GM19035 (cell line): ENCODE results near the gene SPRY1.

ENCODE experiments used
- ATAC-seq: cut with Tn5 transposase; IDR thresholded peaks from one replicate; pipeline ENCODE4 v1.9.1; 2021; ENCODE audit not compliant: unreplicated experiment

The SPRY1 gene

DNA sequence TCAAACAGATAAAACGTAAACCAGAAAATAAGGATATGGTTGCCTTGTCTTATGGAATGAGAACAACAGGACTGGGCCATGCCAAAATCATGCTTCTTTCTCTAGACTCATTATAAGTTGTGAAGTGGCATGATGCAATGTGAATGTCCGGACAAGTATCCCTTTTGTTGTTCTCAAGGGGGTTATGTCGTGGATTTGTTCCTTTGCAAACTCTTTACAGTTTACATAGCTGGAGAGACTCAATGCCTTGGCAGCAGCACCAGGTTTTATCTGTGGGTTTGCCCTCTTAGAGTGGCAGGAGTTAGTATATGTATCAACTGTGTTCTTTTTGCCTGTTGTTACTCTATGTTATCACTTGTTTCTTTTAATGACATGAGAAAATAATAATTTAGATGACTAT lies 41.4 kb downstream of the SPRY1 start:
- ATAC-seq: no peak

DNA sequence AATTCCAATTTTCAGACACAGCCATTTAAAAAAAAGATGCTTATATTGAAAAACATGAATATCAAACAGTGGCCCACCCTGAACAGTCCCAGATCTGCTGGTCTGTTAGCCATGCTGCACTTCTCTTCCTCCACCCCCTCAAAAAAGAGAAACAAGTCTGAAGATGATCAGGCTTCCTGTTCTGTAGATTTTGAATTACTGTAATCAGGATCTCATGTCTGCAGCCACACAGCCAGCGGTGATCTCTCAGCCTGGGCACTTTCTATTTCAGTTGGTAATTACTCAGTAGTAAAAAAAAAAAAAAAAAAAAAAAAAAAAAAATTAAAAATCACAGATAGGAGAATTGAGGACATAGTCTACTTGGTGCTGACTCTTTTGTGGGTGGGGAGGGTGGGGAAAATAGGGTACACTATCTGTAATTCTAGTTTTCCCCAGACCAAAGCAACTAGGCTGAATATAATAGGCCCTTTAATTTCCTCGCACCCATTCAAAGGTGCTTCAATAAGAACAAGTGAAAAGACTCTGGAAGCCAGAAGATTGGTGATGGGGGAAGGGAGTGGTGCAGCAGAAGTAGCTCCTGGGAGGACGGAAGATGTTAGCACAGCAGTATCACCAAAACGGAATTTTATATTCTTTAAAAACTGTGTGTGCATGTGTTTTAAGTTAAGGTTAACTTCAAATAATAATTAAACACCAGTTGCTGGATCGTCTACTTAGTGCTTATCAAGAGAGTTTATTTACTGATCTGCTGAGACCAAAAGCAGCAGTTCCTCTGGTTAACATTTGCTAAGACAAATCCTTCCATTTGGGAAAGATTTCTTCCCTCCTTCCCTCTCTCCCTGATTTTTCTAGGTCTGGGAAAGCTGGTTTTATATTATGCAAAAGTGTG lies 47.0 kb downstream of the SPRY1 start:
- peak; percentile 65 for ATAC-seq

DNA sequence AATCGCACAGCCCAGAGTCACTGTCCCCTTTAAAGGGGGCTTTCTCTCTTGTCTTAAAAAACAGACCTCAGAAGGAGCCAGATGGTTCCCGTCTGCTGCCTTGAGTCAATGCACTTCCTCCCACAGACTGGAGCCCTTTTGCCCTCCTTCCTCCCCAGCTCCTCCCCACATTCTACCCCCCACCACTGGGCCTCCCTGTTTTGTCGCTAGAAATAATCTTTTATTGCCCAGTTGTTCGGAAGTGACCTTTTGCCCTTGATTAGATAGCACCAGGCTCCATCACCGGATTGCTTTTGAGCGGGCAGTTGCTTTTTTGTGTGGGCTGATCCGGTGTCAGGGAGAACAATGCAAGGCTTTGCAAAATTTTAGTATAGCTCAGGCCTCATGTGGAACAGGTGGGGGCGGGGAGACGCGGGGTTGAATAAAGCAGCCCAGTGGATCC lies 47.7 kb downstream of the SPRY1 start:
- ATAC-seq: peak; percentile 86

DNA sequence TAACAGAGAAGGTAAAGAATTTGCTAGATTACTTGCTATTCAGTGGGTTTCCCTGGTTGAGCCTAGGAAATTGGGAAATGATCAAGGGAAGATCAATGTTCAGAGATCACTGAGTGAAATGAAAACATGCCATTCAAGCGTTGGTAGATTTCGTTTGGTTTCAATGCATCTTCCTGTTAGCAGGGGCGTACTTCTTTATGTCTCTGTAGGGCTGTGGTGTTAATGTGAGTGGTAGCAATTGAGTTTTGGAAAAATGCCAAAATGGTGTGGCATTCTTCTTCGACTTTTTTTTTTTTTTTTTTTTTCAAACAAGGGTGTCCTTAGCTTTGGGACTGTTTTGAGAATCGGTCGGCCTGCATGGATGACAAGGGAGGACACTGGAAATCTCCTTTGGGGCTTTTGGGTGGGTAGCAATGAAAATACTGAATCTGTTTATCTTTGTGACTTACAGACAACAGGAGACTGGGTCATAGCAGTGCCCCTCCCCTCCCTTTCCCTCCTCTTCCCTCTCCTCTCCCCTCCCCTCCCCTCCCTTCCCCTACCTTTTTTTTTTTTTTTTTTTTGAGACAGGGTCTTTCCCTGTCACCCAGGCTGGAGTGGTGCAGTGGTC lies 50.4 kb downstream of the SPRY1 start:
- ATAC-seq: no peak

DNA sequence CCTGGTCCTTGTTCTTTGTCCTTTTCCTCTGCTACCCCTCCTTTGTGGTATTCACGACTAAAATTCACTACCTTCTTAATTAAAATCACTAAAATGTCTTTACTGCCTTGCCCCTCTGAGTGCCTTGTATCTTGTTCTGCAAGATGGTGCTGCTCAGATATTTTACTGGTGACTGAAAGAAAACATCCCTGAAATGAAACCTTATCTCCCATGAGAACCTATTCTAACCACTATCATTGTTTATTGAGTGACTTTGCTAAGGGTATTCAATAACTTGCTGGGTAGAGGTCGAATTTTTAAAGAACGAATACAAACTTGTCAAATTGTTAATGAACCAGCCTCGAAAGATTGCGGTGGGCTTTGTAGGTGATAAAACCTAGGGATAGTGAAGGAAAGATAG lies 52.8 kb downstream of the SPRY1 start:
- no peak for ATAC-seq

DNA sequence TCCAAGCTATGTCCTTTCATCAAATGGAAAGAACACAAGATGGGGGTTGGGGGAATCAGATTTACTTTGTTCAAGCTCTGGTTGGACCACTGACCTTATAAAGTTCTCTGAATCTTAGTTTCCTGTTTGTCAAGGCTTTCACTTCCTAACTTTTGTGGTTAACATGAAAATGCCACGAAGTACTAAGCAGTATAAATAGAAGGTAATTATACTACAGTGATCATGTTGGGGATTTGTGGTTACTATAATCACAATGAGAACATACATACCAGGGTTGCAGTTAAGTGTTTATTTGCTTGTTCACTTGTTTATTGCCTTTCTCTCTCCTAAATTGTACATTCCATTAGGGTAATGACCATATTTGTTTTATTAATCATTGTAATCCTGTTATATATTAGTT lies 53.2 kb downstream of the SPRY1 start:
- ATAC-seq: peak; percentile 80

DNA sequence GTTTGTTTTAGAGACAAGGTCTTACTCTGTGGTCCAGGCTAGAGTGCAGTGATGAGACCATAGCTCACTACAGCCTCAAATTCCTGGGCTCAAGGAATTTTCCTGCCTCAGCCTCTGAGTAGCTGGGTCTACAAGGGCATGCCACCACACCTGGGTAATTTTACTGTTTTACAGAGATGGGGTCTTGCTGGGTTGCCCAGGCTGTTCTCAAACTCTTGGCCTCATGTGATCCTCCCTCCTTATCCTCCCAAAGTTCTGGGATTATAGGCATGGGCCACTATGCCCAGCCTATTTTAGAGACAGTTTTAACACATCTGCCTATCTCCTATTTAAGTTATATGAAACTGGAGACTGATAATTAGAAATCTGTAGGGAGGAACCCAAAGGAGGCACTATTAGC lies 53.8 kb downstream of the SPRY1 start:
- ATAC-seq: no peak

DNA sequence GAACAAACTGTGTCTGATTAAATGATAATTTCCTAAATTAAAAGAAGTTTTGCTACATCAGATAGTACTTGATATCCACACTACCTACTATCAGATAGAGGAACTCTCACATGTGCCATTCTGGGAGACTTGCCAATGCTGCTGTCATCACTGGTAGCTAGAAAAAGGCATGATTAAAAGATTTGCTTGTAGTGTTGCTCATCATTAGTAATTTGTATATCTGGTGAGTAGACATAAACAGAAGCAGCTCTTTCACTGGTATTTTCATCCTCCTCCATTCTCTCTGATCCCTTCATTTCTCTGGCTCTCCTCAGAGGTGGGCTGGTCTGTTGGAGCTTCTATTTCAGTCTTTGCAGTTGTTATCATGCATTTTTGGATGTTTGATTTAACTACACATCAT lies 56.0 kb downstream of the SPRY1 start:
- no peak for ATAC-seq

DNA sequence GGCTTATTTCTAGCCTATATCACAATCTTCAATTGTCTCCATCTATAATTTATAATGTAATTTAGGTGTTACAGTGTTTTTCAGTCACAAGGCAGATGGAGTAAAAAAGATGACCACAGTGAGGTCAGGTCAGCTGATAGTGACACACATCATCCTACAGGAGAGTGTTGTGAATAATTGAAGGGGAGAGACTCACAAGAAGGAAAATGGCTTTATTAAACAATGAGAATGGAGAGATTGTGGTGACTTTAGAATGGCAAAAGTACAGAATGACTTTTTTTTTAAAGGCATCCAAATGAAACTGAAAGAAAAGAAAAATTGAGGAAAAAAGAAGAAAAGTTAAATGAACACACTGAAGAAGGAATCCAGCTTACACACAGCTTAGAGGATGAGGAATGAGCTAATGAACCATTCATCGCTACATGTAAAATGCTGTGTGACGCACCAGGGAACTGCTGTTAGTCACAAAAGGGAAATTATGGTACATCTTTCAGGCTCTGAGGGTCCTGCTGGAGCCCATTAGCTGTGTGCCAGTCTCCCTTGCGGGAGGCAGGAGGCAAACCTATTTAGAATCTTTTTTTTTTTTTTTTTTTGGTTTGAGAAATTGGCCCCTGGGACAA lies 56.6 kb downstream of the SPRY1 start:
- ATAC-seq: no peak
